Measurements from ENCODE around the gene PAMR1.

- TF ChIP-seq CTCF (conservative IDR thresholded peaks at IDR 0.05; ENCODE audit: low read depth, low read length), result no peak
- no peak for TF ChIP-seq EZH2 (IDR thresholded peaks at IDR 0.05; ENCODE audit: borderline replicate concordance, low read depth, low read length, poor library complexity, severe bottlenecking)
These were observed 50.7 kb downstream of the PAMR1 start for GRCh38 chr11:35474688-35475087.

Measured in A673 (cell line).